BE2C (cell line): Measurements from ENCODE around the gene RPRD2.

Experiments
- DNase-seq: peaks from one replicate; pipeline ENCODE4 v3.0.0-alpha.2; 2020
- H3K27me3 ChIP-seq: fragments of 250-450 bp; sonication (Bioruptor Pico); 2 replicates; pipeline ENCODE4 v1.5.1; 2020; ENCODE audit warnings: mild to moderate bottlenecking
- H3K36me3 ChIP-seq: fragments of 250-450 bp; sonication (Bioruptor Pico); 2 replicates; pipeline ENCODE4 v1.5.1; 2020; ENCODE audit warnings: mild to moderate bottlenecking
- H3K4me1 ChIP-seq: fragments of 250-450 bp; sonication (Bioruptor Pico); 2 replicates; pipeline ENCODE4 v1.5.1; 2020
- H3K4me3 ChIP-seq: 2 replicates; pipeline ENCODE4 v1.5.1; 2011; ENCODE audit warnings: low read depth, low read length
- H3K9me3 ChIP-seq: fragments of 250-450 bp; sonication (Bioruptor Pico); 2 replicates; pipeline ENCODE4 v1.5.1; 2020
- TF ChIP-seq, protein P1 (sequence below): IDR thresholded peaks from 2 replicates; pipeline ENCODE4 v1.5.1; 2012; ENCODE audit warnings: mild to moderate bottlenecking, low read depth, low read length

Gene RPRD2

DNA sequence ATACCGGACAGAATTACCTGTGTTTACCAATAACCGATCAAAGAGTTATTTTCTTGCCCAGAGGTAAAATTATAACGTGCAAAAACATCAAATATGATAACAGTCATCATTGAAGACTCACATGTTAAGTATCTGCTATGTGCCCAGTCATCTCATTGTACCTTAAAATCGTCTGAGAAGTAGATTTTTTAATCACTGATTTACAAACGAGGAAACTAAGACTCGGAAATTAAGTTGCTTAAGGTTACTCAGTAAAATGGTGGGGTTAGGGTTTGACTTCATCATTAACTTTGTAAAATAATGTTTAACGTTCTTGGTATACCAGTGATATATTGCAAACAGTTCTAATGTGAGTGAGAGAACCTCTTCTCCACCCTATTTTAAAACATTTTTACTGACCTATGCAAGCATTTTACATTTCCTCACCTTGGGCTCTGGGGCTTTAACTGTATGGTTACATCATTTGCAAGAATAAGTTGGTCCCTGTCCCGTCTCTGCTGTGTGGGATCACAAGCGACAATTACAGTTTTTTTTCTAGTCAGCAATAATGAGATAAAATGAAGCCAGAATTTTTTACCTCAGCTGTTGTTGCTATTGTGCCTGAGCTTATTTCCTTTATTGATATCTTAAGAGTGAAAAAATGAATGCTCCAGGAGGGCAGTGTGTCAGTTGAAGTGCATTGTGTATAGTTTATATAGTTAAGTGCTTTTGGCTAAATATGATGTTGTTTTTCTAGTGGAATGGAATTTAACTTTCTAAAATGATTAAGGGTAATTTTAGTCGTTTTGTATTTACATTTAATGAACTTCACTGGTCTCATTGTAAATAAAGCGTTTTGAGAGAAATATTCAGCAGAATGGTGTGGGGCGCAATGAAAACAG lies 2.7 kb downstream of the RPRD2 start:
- Histone ChIP-seq H3K4me1 (no peaks in the 10 kb centered on the region), H3K36me3 (no peaks in the 10 kb centered on the region; the same call in 1 of the 2 replicates), H3K9me3 (no peaks in the 10 kb centered on the region), H3K4me3 (peak overlapping the region; percentile 93), H3K27me3 (no peaks in the 10 kb centered on the region)
- TF ChIP-seq, protein P1, sequence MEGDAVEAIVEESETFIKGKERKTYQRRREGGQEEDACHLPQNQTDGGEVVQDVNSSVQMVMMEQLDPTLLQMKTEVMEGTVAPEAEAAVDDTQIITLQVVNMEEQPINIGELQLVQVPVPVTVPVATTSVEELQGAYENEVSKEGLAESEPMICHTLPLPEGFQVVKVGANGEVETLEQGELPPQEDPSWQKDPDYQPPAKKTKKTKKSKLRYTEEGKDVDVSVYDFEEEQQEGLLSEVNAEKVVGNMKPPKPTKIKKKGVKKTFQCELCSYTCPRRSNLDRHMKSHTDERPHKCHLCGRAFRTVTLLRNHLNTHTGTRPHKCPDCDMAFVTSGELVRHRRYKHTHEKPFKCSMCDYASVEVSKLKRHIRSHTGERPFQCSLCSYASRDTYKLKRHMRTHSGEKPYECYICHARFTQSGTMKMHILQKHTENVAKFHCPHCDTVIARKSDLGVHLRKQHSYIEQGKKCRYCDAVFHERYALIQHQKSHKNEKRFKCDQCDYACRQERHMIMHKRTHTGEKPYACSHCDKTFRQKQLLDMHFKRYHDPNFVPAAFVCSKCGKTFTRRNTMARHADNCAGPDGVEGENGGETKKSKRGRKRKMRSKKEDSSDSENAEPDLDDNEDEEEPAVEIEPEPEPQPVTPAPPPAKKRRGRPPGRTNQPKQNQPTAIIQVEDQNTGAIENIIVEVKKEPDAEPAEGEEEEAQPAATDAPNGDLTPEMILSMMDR: no peak
- no peak for DNase-seq

DNA sequence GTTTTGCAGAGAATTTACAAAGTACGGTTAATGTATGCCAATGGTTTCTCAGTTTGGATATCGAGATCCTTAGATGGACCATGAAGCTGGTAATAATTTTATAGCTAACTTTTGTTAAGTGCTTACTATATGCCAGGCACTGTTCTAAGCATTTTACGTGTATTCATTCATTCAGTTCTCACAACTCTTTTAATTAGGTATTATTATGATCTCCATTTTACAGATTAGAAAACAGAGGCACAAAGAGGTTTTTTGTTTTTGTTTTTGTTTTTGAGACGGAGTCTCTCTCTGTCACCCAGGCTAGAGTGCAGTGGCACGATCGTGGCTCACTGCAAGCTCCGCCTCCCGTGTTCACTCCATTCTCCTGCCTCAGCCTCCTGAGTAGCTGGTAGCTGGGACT lies 7.2 kb downstream of the RPRD2 start:
- H3K4me3 ChIP-seq: no peak overlapping the region
- no peaks in the 10 kb centered on the region for H3K27me3 ChIP-seq
- DNase-seq: no peak
- no peaks in the 10 kb centered on the region for H3K9me3 ChIP-seq
- no peaks in the 10 kb centered on the region for H3K4me1 ChIP-seq
- no peaks in the 10 kb centered on the region; the same call in 1 of the 2 replicates for H3K36me3 ChIP-seq
- TF ChIP-seq, protein P1: no peak

DNA sequence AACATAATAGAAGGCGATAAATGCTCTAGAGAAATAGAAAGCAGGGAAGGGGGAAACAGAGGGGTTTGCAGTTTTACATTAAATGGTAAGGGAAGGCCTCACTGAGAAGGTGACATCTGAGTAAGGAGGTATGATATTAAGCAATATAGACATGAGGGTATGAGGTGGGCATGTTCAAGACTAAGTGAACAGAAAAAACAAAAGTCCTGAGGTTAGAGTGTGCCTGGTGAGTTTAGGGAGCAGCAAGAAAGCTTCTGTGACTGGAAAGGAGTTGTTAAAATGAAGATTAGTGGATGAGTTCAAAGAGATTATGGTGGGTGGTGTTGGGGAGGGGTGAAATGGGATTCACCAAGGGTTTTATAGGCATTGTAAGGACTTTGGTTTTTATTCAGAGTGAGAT lies 8.6 kb downstream of the RPRD2 start:
- no peak for DNase-seq
- Histone ChIP-seq H3K4me3 (no peak overlapping the region), H3K4me1 (no peaks in the 10 kb centered on the region), H3K9me3 (no peaks in the 10 kb centered on the region), H3K36me3 (no peaks in the 10 kb centered on the region; the same call in 1 of the 2 replicates), H3K27me3 (no peaks in the 10 kb centered on the region)
- TF ChIP-seq, protein P1: no peak

DNA sequence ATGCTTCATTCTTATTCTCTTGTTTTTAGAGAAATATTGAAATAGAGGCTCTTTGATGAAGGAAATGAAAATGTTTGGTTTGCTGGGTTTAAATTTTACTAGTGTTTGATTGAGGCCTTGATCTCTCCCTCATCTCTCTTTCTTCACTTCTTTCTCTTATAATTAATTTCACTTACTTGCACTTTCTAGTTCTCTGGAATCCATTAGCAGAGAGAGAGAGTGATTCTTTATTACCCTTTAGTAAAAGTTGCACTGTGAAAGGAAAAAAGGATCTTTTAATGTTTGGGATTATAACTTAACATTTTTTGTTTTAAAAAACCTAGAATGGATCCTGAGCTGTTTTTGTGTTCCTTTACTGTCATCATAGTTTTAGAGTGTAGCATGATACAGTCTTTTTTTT lies 12.2 kb downstream of the RPRD2 start:
- TF ChIP-seq, protein P1: no peak
- no peak for DNase-seq
- H3K4me3 ChIP-seq: no peak overlapping the region
- no peaks in the 10 kb centered on the region for H3K9me3 ChIP-seq
- H3K4me1 ChIP-seq: no peaks in the 10 kb centered on the region
- H3K36me3 ChIP-seq: no peaks in the 10 kb centered on the region; the same call in 1 of the 2 replicates
- no peaks in the 10 kb centered on the region for H3K27me3 ChIP-seq

DNA sequence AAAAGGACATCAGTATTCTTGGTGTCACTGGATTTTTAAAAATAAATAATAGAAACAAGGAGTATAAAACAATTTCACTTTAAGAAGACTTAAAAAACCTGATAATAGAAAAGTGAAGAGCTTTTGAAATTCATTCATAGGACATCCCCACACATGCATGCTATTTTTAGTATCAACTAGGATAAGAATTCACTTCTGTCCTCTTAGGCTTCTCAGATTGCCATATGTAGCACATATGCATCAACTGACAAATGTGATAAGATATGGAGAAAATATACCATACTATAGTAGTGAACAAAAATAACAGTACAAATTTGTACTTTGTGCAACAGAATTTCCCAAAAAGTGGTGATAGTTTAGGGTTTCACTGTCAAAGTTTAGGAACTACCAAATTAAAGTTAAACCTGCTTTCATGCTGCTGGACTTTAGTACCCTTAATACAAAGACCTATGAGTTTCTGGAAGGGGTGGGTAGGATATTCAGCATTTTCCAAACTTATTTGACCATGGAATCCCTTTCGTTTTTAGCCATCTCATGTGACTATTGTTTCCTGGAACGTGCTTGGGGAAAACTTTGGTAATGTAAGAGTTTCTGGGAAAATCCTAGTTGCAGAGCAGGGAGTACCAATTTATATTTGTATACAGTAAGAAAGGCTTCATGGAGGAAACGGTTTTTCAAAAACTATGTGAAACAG lies 19.8 kb downstream of the RPRD2 start:
- H3K9me3 ChIP-seq: no peaks in the 10 kb centered on the region
- TF ChIP-seq, protein P1: no peak
- no peak for DNase-seq
- H3K4me3 ChIP-seq: no peak overlapping the region
- H3K4me1 ChIP-seq: no peaks in the 10 kb centered on the region
- H3K36me3 ChIP-seq: no peaks in the 10 kb centered on the region
- H3K27me3 ChIP-seq: no peaks in the 10 kb centered on the region
